ENCODE data around the gene RRP15.

RRP15 gene

DNA sequence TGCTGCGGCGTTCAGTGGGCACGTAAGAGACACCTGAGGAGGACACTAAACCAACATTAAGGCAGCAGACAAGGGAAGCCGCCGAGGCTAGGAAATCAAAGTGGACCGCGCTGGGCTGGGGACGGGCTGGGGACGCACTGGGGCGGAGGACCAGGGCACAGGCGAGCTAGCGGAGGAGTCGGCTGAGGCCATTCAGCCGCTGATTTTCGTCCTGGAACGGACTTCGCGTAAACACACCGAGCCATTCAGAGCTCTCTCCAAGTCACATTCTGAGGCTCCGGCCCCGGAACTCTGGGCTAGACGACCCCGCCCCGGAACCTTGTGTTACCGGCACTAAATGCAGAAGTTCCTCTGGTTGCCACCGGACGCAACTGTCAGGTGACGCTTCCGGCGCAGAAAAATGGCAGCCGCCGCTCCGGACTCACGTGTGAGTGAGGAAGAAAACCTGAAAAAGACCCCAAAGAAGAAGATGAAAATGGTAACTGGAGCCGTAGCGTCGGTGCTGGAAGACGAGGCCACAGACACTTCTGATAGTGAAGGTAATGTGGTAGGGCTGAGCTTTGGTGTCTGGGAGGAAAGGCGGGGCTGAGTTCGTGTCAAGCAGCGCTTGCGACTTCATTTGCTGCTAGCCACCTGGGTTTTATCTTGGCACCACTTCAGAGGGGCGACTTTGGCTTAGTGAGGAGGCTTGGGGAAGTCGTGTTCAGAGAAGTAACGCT lies at the start of gene RRP15:
Gene RRP15 (plus strand): TSS at position 377 of the 719 bp plus-strand sequence. CDS start 24 bp downstream, at position 401.
- Histone ChIP-seq H3K9me2 (ENCODE audit: low read depth, low read length) (no peaks in the 10 kb centered on the region), H3K4me1 (ENCODE audit: insufficient read depth, low read length, severe bottlenecking) (peaks cover 29% of the 10 kb centered on the region), H3K9me3 (ENCODE audit: low read length) (0 out of 2 replicates have a peak, but pooled peaks cover 2% of the 10 kb centered on the region), H3K9ac (ENCODE audit: low read length) (peak within 1 kb of the TSS; percentile 81), H3K79me2 (ENCODE audit: insufficient read depth, low read length) (peaks cover 44% of the 10 kb centered on the region), H3K36me3 (ENCODE audit: insufficient read depth, low read length) (peaks cover 9% of the 10 kb centered on the region; the same call in 1 of the 2 replicates), H3K4me2 (ENCODE audit: low read length) (peak within 1 kb of the TSS; percentile 90), H3K27ac (ENCODE audit: low read depth, low read length, poor library complexity, severe bottlenecking) (peak within 1 kb of the TSS; percentile 48), H3F3A (ENCODE audit: insufficient read depth, low read length) (no peaks in the 10 kb centered on the region), H3K27me3 (ENCODE audit: insufficient read depth, low read length) (no peaks in the 10 kb centered on the region), H4K20me1 (ENCODE audit: insufficient read depth, low read length) (no peaks in the 10 kb centered on the region), H2AFZ (ENCODE audit: low read length) (peak within 1 kb of the TSS; percentile 85), H3K4me3 (ENCODE audit: low read depth, low read length, poor library complexity, severe bottlenecking) (peak within 1 kb of the TSS; percentile 91)
- TF ChIP-seq CTCF (IDR thresholded peaks at IDR 0.05; ENCODE audit: low read length) (no peak), EZH2 (IDR thresholded peaks at IDR 0.05; ENCODE audit: borderline replicate concordance, low read length) (no peak)

DNA sequence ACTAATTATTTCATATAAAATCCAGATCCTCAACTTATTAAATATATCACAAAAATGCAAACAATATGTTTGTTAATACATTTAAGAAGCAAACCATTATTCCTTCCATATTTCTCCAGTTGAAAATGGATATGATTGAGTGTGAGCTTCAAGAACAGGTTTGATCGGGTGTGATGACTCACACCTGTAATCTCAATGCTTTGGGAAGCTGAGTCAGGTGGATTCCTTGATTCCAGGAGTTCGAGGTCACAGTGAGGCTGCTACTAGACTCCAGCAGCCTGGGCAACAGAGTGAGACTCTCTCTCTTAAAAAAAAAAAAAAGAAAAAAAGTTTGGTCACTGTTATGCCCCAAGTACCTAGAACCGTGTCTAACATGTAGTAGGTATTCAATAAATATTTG lies 42.9 kb upstream of the RRP15 start:
- H3F3A ChIP-seq (ENCODE audit: insufficient read depth, low read length), result no peaks in the 10 kb centered on the region
- H3K4me3 ChIP-seq (ENCODE audit: low read depth, low read length, poor library complexity, severe bottlenecking), result no peak overlapping the region
- TF ChIP-seq CTCF (IDR thresholded peaks at IDR 0.05; ENCODE audit: low read length), result no peak
- TF ChIP-seq EZH2 (IDR thresholded peaks at IDR 0.05; ENCODE audit: borderline replicate concordance, low read length), result no peak
- H3K9me3 ChIP-seq (ENCODE audit: low read length), result no peaks in the 10 kb centered on the region
- H3K9me2 ChIP-seq (ENCODE audit: low read depth, low read length), result no peaks in the 10 kb centered on the region
- no peak overlapping the region for H3K4me2 ChIP-seq (ENCODE audit: low read length)
- H3K27me3 ChIP-seq (ENCODE audit: insufficient read depth, low read length), result no peaks in the 10 kb centered on the region
- no peak overlapping the region for H2AFZ ChIP-seq (ENCODE audit: low read length)
- H4K20me1 ChIP-seq (ENCODE audit: insufficient read depth, low read length), result no peaks in the 10 kb centered on the region
- no peak overlapping the region for H3K27ac ChIP-seq (ENCODE audit: low read depth, low read length, poor library complexity, severe bottlenecking)
- no peaks in the 10 kb centered on the region for H3K79me2 ChIP-seq (ENCODE audit: insufficient read depth, low read length)
- H3K9ac ChIP-seq (ENCODE audit: low read length), result no peak overlapping the region
- H3K36me3 ChIP-seq (ENCODE audit: insufficient read depth, low read length), result no peaks in the 10 kb centered on the region
- no peaks in the 10 kb centered on the region for H3K4me1 ChIP-seq (ENCODE audit: insufficient read depth, low read length, severe bottlenecking)

GRCh38 chr1:218247339-218247738 lies 37.8 kb upstream of the RRP15 start:
- Histone ChIP-seq H3K36me3 (ENCODE audit: insufficient read depth, low read length) (no peaks in the 10 kb centered on the region), H2AFZ (ENCODE audit: low read length) (no peak overlapping the region), H3K27ac (ENCODE audit: low read depth, low read length, poor library complexity, severe bottlenecking) (no peak overlapping the region), H4K20me1 (ENCODE audit: insufficient read depth, low read length) (no peaks in the 10 kb centered on the region), H3K4me2 (ENCODE audit: low read length) (no peak overlapping the region), H3K9me3 (ENCODE audit: low read length) (no peaks in the 10 kb centered on the region), H3K9me2 (ENCODE audit: low read depth, low read length) (no peaks in the 10 kb centered on the region), H3K79me2 (ENCODE audit: insufficient read depth, low read length) (no peaks in the 10 kb centered on the region), H3K27me3 (ENCODE audit: insufficient read depth, low read length) (no peaks in the 10 kb centered on the region), H3K4me1 (ENCODE audit: insufficient read depth, low read length, severe bottlenecking) (no peaks in the 10 kb centered on the region), H3K9ac (ENCODE audit: low read length) (no peak overlapping the region), H3F3A (ENCODE audit: insufficient read depth, low read length) (no peaks in the 10 kb centered on the region), H3K4me3 (ENCODE audit: low read depth, low read length, poor library complexity, severe bottlenecking) (no peak overlapping the region)
- TF ChIP-seq EZH2 (IDR thresholded peaks at IDR 0.05; ENCODE audit: borderline replicate concordance, low read length), result no peak
- TF ChIP-seq CTCF (IDR thresholded peaks at IDR 0.05; ENCODE audit: low read length), result no peak
